ENCODE measurements around the gene GNAI1. TPM values are rescaled to one million over a fixed set of nuclear protein-coding genes. Genes with fewer than 3 reads are reported as not detected.

The GNAI1 gene
- total RNA-seq (2014; rRNA removed; shearing (Covaris generic)): 71.9 and 85.0 TPM in 2 replicates

DNA sequence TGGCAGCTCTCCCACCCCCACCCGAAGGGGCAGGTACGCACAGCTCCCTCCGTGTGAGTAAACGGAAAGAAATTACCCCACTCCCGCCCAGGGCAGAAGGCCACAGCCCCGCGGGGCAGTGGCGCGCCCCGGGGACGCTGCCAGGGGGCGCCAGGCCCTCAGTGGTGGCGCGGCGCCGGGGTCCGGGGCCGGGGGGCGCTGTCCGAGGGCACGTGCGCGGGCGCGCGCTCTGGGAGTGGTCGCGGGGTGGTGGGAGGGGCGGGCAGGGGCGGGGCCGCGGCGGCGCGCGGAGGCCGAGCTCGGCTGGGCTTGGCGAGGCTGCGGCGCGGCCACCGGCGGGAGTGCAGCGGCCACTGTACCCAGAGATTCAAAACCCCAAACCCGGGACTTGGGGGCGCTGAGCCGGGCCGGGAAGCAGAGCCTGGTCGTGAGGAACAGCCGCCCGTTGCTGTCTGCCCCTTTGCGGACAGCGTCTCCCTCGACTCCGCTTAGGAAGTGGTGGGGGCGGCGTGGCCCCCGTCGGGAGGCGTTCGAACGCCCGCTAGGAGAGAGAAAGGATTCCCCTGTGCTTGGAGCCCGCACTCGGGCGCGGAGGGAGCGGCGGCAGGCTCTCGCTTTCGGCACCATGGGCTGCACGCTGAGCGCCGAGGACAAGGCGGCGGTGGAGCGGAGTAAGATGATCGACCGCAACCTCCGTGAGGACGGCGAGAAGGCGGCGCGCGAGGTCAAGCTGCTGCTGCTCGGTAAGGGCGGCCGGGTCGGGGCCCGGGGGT lies at the start of gene GNAI1:
Gene GNAI1, plus strand, starts transcription at position 296 of the 773 bp plus-strand sequence. Its CDS starts 330 bp downstream, at position 626.
- peak; percentile 80 for DNase-seq (ENCODE audit: low spot score)

DNA sequence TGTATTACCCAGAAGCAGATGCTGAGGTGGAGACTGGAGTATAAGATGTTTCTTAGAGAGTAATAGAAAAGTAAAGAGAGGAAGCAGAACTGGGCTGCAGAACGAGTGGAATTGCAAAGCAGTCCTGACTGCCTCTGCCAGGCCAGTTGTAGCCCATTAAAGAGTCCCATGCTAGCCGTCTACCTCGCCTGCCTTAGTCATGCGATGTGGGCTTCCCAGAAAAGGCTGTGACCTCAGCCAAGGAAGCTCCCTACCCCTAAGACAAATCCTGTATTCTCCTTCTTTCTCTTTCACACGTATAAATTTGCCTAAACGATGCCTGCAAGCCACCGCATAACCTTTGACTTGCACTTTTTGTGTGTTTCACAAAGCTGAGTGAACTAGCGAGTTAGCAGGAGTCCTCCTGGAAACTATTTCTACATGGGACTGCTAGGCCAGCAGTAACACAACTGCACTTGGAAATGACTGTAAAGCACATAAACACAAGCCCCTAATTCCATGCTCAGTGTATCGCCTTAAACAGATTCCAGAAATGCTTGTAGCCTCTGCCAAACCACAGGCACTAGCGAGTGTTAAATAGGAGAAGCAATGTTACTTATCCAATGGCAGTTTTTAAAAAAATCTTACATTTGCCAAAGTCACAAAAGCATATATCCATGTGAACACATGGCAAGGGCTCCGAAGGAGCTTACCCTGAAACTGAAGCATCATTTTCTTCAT lies 47.4 kb upstream of the GNAI1 start:
- peak; percentile 89 for DNase-seq (ENCODE audit: low spot score)

DNA sequence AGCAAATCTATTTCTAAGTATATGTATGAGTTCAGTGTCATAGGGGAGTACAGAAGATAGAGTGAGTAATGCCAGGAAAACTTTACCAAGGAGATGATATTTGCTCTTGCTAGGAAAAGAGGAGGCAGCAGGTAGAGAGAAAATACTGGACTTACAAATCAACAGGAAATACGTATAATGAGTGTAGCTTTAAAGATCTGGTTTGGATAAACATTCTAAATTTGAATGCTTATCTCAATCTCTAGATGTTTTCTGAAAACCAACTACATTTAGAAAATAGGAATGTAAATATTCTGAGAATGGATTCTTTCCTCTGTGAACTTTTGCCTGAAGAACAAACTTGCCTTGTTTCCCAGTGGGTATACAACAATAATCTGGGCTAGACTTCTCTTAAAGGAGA lies 46.9 kb upstream of the GNAI1 start:
- DNase-seq (ENCODE audit: low spot score): peak; percentile 58

- peak; percentile 69 for DNase-seq (ENCODE audit: low spot score)
Measured at GRCh38 chr7:80088705-80089104, 45.9 kb upstream of the GNAI1 start.

GRCh38 chr7:80089366-80089765 lies 45.3 kb upstream of the GNAI1 start:
- peak; percentile 44 for DNase-seq (ENCODE audit: low spot score)

- no peak for DNase-seq (ENCODE audit: low spot score)
Measured at GRCh38 chr7:80093349-80093748, 41.3 kb upstream of the GNAI1 start.

GRCh38 chr7:80095545-80095944 lies 39.1 kb upstream of the GNAI1 start:
- DNase-seq (ENCODE audit: low spot score): no peak

- DNase-seq (ENCODE audit: low spot score): no peak
Measured at GRCh38 chr7:80097756-80098155, 36.9 kb upstream of the GNAI1 start.

DNA sequence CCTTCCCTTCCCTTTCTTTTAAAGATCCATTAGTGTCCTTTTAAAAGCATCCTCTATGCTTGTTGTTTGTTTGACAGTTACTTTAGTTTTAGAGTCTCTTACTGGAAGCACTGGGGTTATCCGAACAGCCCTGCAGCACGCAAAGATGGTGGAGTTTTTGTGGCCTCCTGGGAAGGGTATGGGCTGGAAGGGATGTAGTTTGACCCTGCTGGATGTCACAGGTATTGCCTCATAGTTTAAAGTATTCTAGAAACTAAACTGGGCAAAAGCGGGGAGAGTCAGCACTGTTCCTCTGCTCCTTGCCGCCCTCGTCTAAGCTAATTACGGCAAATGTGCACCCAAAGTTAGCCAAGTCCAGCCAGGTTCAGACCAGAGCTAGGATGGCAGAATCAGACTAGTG lies 35.8 kb upstream of the GNAI1 start:
- no peak for DNase-seq (ENCODE audit: low spot score)

DNA sequence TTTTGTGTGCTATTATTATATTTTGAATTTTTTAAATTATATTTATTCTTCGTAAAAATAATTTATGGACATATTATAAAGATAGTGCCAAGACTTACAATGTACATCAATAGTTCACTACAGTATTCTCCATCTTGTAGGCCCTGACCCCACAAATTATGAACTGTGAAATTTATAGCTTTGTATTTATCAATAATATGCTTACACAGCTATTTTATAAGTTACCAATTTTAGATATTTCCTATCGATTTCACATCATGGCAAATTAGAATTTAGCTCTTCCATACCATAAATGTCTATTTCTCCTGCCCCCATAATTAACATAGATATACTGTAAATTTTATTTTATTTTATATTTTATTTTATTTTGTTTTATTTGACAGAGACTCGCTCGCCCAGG lies 34.4 kb upstream of the GNAI1 start:
- no peak for DNase-seq (ENCODE audit: low spot score)

DNA sequence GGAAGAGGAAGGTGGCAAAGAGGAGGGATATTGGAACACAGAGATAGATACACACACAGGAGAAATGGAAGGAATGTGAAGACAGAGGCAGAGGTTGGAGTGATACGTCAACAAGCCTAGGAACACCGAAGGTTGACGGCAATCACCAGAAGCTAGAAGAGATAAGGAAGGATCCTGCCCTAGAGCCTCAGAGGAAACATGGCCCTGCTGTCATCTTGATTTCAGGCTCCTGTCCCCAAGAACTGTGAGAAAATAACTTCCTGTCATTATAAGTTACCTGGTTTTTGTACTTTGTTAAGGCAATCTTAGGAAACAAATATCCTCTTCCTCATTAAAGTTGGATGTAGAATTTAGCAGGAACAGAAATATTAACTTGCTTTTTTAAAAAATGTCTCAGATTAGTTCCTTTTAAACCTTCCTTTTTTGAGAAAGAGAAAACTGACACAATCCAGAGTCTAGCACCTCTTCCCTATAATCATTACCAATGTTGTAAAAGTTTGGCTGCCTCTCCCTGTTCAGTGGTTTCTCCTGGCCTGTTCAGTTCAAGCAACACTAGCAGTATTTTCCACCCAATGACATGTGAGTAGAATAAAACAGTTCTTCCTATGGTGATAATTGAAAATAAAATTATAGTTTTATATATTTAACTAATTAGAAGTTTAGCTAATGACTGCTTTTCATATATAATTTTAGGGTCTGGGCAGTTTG lies 28.8 kb upstream of the GNAI1 start:
- no peak for DNase-seq (ENCODE audit: low spot score)

DNA sequence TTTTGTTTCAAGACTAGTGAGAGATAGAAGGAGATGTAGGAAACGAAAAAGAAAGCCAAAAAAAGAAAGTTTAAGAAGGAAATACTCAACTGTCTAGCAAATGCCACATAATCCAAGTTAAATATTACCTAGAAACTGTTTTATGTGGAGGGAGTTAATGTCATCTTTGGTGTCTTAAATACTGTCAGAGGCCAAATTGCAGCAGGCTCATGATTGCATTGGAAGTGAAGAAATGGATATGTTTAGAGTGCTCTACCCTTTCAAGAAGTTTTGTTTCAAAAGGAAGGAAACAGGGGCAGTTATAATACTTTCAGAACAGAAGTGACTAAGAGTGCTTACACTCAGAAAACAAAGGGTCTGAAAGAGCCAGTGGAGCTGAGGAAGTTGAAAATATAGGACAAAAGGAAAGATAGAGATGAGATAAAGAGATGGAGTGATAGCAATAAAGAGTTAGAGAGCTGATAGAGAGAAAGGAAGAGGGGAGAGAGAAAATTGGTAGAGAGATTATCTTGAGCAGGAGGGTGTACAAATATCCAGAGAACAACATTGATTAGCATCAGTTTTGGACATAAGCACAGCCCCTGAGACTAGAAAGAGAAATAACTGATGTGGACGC lies 28.0 kb upstream of the GNAI1 start:
- DNase-seq (ENCODE audit: low spot score): no peak

DNA sequence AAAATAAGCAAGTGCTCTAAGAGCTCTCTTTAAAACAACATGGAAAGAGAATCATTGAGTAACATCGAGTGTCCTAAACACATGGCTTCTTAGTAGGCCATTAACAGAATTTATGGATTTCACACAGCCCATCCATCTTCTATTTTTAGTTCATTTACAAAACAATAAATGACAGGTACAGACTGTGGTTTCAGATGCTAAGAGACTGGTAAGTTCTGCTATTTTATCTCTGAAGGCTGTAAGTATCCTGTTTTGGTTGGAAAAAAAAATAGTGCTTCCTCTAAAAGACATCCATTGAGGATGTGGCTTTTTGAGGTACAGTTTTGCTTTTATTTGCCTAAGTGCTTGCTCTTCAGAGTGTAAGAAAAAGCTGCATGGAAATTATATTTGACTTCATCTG lies 27.4 kb upstream of the GNAI1 start:
- DNase-seq (ENCODE audit: low spot score): no peak

GRCh38 chr7:80110376-80110775 lies 24.3 kb upstream of the GNAI1 start:
- DNase-seq (ENCODE audit: low spot score): no peak

DNA sequence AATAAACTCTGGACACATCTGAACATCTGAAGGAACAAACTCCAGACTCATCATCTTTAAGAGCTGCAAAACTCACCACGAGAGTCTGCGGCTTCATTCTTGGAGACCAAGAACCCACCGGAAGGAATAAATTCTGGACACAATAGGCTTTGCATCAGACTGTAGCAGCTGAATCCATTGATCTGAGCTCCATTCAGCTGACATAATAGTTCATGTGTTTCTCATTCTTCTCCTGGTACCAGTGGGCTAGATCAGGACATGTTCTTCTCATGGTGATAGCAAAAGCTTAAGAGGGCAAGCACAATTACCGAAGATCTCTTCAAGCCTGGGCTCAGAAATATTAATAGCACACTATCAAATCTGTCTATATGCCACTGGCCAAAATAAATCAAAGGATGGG lies 20.5 kb upstream of the GNAI1 start:
- DNase-seq (ENCODE audit: low spot score): no peak

DNA sequence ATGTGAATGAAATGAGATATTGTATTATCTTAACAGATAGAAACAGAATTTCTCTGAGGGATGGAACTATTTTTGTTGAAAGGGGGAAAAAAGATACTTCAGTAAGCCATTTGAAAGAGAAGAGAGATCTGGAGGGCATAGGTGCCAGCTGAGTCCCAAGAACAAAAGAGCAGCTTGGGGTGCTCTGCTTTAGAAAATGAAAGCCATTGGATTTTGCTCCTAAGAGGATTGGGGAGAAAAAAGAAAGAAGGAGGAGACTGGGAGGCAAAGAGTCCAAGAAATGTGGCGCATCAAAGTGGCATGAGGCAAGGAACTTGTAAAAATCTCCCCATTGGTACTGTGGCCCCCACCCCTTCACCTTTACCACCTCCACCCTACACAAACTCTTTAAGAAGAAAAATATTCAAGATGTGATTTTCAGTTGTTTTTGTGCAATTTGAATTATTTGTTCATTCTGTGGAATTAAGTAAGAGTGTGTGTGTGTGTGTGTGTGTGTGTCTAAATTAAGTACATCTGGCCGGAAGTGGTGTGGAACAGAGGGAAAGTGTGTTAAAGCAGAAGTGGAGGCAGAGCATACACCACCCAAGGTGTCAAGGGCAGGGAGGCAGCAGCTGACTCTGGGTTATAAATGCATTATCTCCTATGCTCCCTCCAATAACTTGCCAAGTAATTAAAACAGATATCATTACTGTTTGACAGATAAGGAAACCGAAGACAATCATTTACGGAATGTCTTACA lies 9.9 kb upstream of the GNAI1 start:
- DNase-seq (ENCODE audit: low spot score): no peak

- peak; percentile 50 for DNase-seq (ENCODE audit: low spot score)
Measured at GRCh38 chr7:80127412-80128160, 7.0 kb upstream of the GNAI1 start.

GRCh38 chr7:80128918-80129317 lies 5.7 kb upstream of the GNAI1 start:
- DNase-seq (ENCODE audit: low spot score): no peak

- no peak for DNase-seq (ENCODE audit: low spot score)
Measured at GRCh38 chr7:80129785-80130184, 4.8 kb upstream of the GNAI1 start.

GRCh38 chr7:80131675-80132435 lies 2.8 kb upstream of the GNAI1 start:
- no peak for DNase-seq (ENCODE audit: low spot score)
